GM19463 (cell line): ENCODE data around the gene MYCBPAP.

Experiments used
- ATAC-seq: cut with Tn5 transposase; IDR thresholded peaks from one replicate; pipeline ENCODE4 v1.9.1; 2021; ENCODE audit warnings: mild to moderate bottlenecking, moderate library complexity; ENCODE audit not compliant: unreplicated experiment

Gene MYCBPAP

GRCh38 chr17:50568659-50569058 lies 60.4 kb downstream of the MYCBPAP start:
- ATAC-seq: no peak

GRCh38 chr17:50569592-50569991 lies 61.4 kb downstream of the MYCBPAP start:
- no peak for ATAC-seq

- ATAC-seq: no peak
Measured at GRCh38 chr17:50570032-50570431, 61.8 kb downstream of the MYCBPAP start.

- no peak for ATAC-seq
Measured at GRCh38 chr17:50570528-50570927, 62.3 kb downstream of the MYCBPAP start.

- ATAC-seq: no peak
Measured at GRCh38 chr17:50571681-50572080, 63.4 kb downstream of the MYCBPAP start.

GRCh38 chr17:50572541-50572940 lies 64.3 kb downstream of the MYCBPAP start:
- no peak for ATAC-seq

- ATAC-seq: no peak
Measured at GRCh38 chr17:50573866-50574611, 65.8 kb downstream of the MYCBPAP start.

GRCh38 chr17:50575581-50576210 lies 67.5 kb downstream of the MYCBPAP start:
- ATAC-seq: no peak

- ATAC-seq: no peak
Measured at GRCh38 chr17:50576864-50577263, 68.6 kb downstream of the MYCBPAP start.

GRCh38 chr17:50577451-50577954 lies 69.3 kb downstream of the MYCBPAP start:
- ATAC-seq: no peak

- ATAC-seq: no peak
Measured at GRCh38 chr17:50578173-50578572, 69.9 kb downstream of the MYCBPAP start.

- no peak for ATAC-seq
Measured at GRCh38 chr17:50579399-50579798, 71.2 kb downstream of the MYCBPAP start.

GRCh38 chr17:50580646-50581045 lies 72.4 kb downstream of the MYCBPAP start:
- ATAC-seq: no peak
